GM19023 (cell line): ENCODE measurements around the gene CD27.

ENCODE experiments used
- ATAC-seq: cut with Tn5 transposase; IDR thresholded peaks from one replicate; pipeline ENCODE4 v1.9.1; 2021; ENCODE audit warnings: mild to moderate bottlenecking, moderate library complexity; ENCODE audit not compliant: unreplicated experiment

CD27 gene

GRCh38 chr12:6434205-6435140, 10.3 kb upstream of the CD27 start:
- no peak for ATAC-seq

- ATAC-seq = no peak
Measured at GRCh38 chr12:6435961-6436715, 8.6 kb upstream of the CD27 start.

- no peak for ATAC-seq
Measured at GRCh38 chr12:6437586-6437985, 7.2 kb upstream of the CD27 start.

- no peak for ATAC-seq
Measured at GRCh38 chr12:6438345-6438744, 6.4 kb upstream of the CD27 start.

- no peak for ATAC-seq
Measured at GRCh38 chr12:6440391-6440790, 4.4 kb upstream of the CD27 start.

GRCh38 chr12:6442836-6443235, 1.9 kb upstream of the CD27 start:
- ATAC-seq = no peak

- ATAC-seq = no peak
Measured at GRCh38 chr12:6443361-6443983, 1.3 kb upstream of the CD27 start.

- ATAC-seq = no peak
Measured at GRCh38 chr12:6444031-6444430, 724 bp upstream of the CD27 start.

GRCh38 chr12:6450091-6450868, 5.5 kb downstream of the CD27 start:
- no peak for ATAC-seq

- ATAC-seq = no peak
Measured at GRCh38 chr12:6450869-6451347, 6.2 kb downstream of the CD27 start.

- ATAC-seq = peak; percentile 60
Measured at GRCh38 chr12:6451348-6452244, 6.8 kb downstream of the CD27 start, which contains the start of gene TAPBPL. Gene TAPBPL, plus strand, starts transcription at chr12:6452042. Its CDS starts 207 bp downstream, at chr12:6452249.

GRCh38 chr12:6452245-6452943, 7.6 kb downstream of the CD27 start:
- peak; percentile 7 for ATAC-seq

- no peak for ATAC-seq
Measured at GRCh38 chr12:6452944-6453630, 8.3 kb downstream of the CD27 start.

- no peak for ATAC-seq
Measured at GRCh38 chr12:6457220-6457945, 12.6 kb downstream of the CD27 start.

GRCh38 chr12:6458281-6459003, 13.7 kb downstream of the CD27 start:
- no peak for ATAC-seq

GRCh38 chr12:6459004-6459337, 14.2 kb downstream of the CD27 start:
- no peak for ATAC-seq

GRCh38 chr12:6460751-6461371, 16.1 kb downstream of the CD27 start:
- no peak for ATAC-seq
